Uterus (tissue), 4 donors: ENCODE data around the gene RANBP6. TPM values are rescaled to one million over a fixed set of nuclear protein-coding genes. Genes with fewer than 3 reads are reported as not detected.

ENCODE experiments used
- DNase-seq, 2 donors: peaks; one replicate each; pipeline ENCODE4 v3.0.0-alpha.2; 2019 to 2020
- H3K27ac ChIP-seq, 2 donors: fragments of 200-600 bp; sonication (generic); 1 replicate in 1 of 2; 2 replicates in 1 of 2; pipeline ENCODE4 v1.5.1; 2016 to 2018
- H3K27me3 ChIP-seq, 2 donors: fragments of 200-600 bp; sonication (generic); one replicate each; pipeline ENCODE4 v1.5.1; 2018 to 2019; ENCODE audit warnings: control low read depth in 1 of 2
- H3K36me3 ChIP-seq, 2 donors: fragments of 200-600 bp; sonication (generic); one replicate each; pipeline ENCODE4 v1.5.1; 2019; ENCODE audit warnings: control low read depth in 1 of 2
- H3K4me1 ChIP-seq, 2 donors: fragments of 200-600 bp; sonication (generic); one replicate each; pipeline ENCODE4 v1.5.1; 2018 to 2019; ENCODE audit warnings: control low read depth in 1 of 2
- H3K4me3 ChIP-seq, 2 donors: fragments of 200-600 bp; sonication (generic); 1 replicate in 1 of 2; 2 replicates in 1 of 2; pipeline ENCODE4 v1.5.1; 2018 to 2019; ENCODE audit warnings: mild to moderate bottlenecking in 1 of 2
- H3K9me3 ChIP-seq, 2 donors: fragments of 200-600 bp; sonication (generic); one replicate each; pipeline ENCODE4 v1.5.1; 2019; ENCODE audit warnings: control low read depth in 1 of 2
- POLR2A ChIP-seq, 2 donors: fragments of 450-650 bp; IDR thresholded peaks; one replicate each; pipeline ENCODE4 v1.6.1; 2016; ENCODE audit warnings: antibody characterized with exemption in 2 of 2, mild to moderate bottlenecking in 1 of 2, moderate library complexity in 1 of 2
- intact Hi-C: fragments of 100-400 bp; cut with DNase I; formaldehyde crosslinking; loops from one replicate; pipeline ENCODE4 v1.15.1; 2023; ENCODE audit warnings: low total_unique reads
- total RNA-seq, 4 donors: library from RNA; depleted of rRNA in 3 of 4; stranded (reverse); fragments of >200 nt in 3 of 4; gene quantifications; one replicate each; pipeline versions ENCODE4 v1.1.0 to v1.2.4, GENCODE V29; 2014 to 2023
- TF ChIP-seq, protein P1 (sequence below), 4 experiments: fragments of 200-600 bp in 2 of 4; fragments of 450-650 bp in 2 of 4; sonication (generic) in 2 of 4; IDR thresholded peaks; one replicate each; pipeline ENCODE4 v1.5.1; 2016 to 2019; ENCODE audit warnings: antibody characterized with exemption in 4 of 4, mild to moderate bottlenecking in 2 of 4, moderate library complexity in 1 of 4
- donor health status: DM: yes; HTN: yes; CAD: no.

RANBP6 gene
- total RNA-seq, 4 donors from 2014 or later = 13.2 to 61.1 (median 25.5) TPM

DNA sequence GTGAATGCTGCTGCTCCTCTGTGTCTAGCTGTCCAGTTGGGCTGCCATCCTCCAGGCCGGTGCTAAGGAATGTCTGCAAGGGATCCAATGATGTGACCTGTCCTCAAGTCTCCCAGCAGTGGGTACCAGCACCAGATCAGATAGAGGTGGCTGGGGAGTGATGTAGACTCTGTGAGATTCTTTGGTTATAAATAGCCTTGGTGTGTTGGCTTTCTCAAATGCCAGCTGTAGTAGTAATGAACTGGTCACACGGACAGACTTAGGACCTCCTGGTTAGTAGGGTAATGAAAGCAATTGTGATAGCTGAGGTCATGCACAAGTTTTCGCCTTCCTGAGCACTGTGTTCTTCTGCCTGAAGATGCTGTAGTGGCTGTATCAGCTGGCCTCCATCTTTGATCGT is 29.9 kb upstream of the RANBP6 start:
- H3K27ac ChIP-seq = no peak overlapping the region
- intact Hi-C loops = no loop called here

GRCh38 chr9:6040077-6040476 is 24.7 kb upstream of the RANBP6 start:
- intact Hi-C loops = no loop called here
- no peaks in the 10 kb centered on the region for H3K9me3 ChIP-seq
- no peak for TF ChIP-seq POLR2A (IDR thresholded peaks at IDR 0.05)
- TF ChIP-seq, protein P1, sequence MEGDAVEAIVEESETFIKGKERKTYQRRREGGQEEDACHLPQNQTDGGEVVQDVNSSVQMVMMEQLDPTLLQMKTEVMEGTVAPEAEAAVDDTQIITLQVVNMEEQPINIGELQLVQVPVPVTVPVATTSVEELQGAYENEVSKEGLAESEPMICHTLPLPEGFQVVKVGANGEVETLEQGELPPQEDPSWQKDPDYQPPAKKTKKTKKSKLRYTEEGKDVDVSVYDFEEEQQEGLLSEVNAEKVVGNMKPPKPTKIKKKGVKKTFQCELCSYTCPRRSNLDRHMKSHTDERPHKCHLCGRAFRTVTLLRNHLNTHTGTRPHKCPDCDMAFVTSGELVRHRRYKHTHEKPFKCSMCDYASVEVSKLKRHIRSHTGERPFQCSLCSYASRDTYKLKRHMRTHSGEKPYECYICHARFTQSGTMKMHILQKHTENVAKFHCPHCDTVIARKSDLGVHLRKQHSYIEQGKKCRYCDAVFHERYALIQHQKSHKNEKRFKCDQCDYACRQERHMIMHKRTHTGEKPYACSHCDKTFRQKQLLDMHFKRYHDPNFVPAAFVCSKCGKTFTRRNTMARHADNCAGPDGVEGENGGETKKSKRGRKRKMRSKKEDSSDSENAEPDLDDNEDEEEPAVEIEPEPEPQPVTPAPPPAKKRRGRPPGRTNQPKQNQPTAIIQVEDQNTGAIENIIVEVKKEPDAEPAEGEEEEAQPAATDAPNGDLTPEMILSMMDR (IDR thresholded peaks at IDR 0.05) = no peak
- no peaks in the 10 kb centered on the region for H3K36me3 ChIP-seq
- no peak overlapping the region for H3K27ac ChIP-seq
- H3K4me1 ChIP-seq = no peaks in the 10 kb centered on the region
- H3K27me3 ChIP-seq = no peaks in the 10 kb centered on the region
- H3K4me3 ChIP-seq = no peak overlapping the region
- no peak for DNase-seq

More for the DNA sequence above, 29.9 kb upstream of the RANBP6 start:
- DNase-seq = no peak
- Histone ChIP-seq H3K4me3 (no peak overlapping the region), H3K4me1 (no peaks in the 10 kb centered on the region), H3K27me3 (no peaks in the 10 kb centered on the region), H3K36me3 (no peaks in the 10 kb centered on the region), H3K9me3 (no peaks in the 10 kb centered on the region)
- no peak for TF ChIP-seq POLR2A (IDR thresholded peaks at IDR 0.05)
- TF ChIP-seq, protein P1 (IDR thresholded peaks at IDR 0.05) = no peak

DNA sequence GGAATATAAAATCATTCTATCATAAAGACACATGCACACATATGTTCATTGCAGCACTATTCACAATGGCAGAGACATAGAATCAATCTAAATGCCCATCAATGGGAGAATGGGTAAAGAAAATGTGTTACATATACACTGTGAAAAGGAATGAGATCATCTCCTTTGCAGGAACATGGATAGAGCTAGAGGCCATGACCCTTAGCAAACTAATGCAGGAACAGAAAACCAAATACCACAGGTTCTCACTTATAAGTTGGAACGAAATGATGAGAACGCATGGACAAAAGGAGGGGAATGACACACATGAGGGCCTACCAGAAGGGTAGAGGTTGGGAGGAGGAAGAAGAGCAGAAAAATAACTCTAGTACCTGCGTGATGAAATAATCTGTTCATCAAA is 21.0 kb upstream of the RANBP6 start:
- Histone ChIP-seq H3K27me3 (no peaks in the 10 kb centered on the region), H3K9me3 (no peaks in the 10 kb centered on the region), H3K4me3 (no peak overlapping the region), H3K36me3 (no peaks in the 10 kb centered on the region), H3K27ac (no peak overlapping the region), H3K4me1 (no peaks in the 10 kb centered on the region)
- intact Hi-C loops = no loop called here
- TF ChIP-seq, protein P1 (IDR thresholded peaks at IDR 0.05) = no peak
- TF ChIP-seq POLR2A (IDR thresholded peaks at IDR 0.05) = no peak
- no peak for DNase-seq

GRCh38 chr9:6034954-6035353 is 19.5 kb upstream of the RANBP6 start:
- intact Hi-C loops = no loop called here
- Histone ChIP-seq H3K4me1 (no peaks in the 10 kb centered on the region), H3K4me3 (no peak overlapping the region), H3K27me3 (no peaks in the 10 kb centered on the region), H3K9me3 (no peaks in the 10 kb centered on the region), H3K36me3 (no peaks in the 10 kb centered on the region), H3K27ac (no peak overlapping the region)
- no peak for DNase-seq
- TF ChIP-seq, protein P1 (IDR thresholded peaks at IDR 0.05) = no peak
- no peak for TF ChIP-seq POLR2A (IDR thresholded peaks at IDR 0.05)

GRCh38 chr9:6029604-6030274 is 14.3 kb upstream of the RANBP6 start:
- TF ChIP-seq, protein P1 (IDR thresholded peaks at IDR 0.05) = no peak
- TF ChIP-seq POLR2A (IDR thresholded peaks at IDR 0.05) = no peak
- Histone ChIP-seq H3K36me3 (no peaks in the 10 kb centered on the region), H3K27me3 (no peaks in the 10 kb centered on the region), H3K4me1 (no peaks in the 10 kb centered on the region), H3K27ac (no peak overlapping the region), H3K4me3 (no peak overlapping the region), H3K9me3 (no peaks in the 10 kb centered on the region)
- intact Hi-C loops = no loop called here
- DNase-seq = no peak
